Endothelial cell of umbilical vein (primary cell): ENCODE data around the gene DDX54. TPM values are rescaled to one million over a fixed set of nuclear protein-coding genes. Genes with fewer than 3 reads are reported as not detected.

ENCODE experiments used
- BruUV-seq: library from RNA; stranded (reverse); fragments of 400-500 nt; replicated peaks from 2 replicates; lab custom pipeline; 2021; lab: Mats Ljungman, UMichigan
- CTCF ChIA-PET: fragments of 300-600, 350-600 bp; sonication (Branson Sonifier 250); formaldehyde crosslinking; loops from one replicate; lab custom pipeline; 2021; ENCODE audit warnings: antibody characterized with exemption, inconsistent platforms; lab: Charles Lee
- POLR2A ChIA-PET: fragments of 300-600, 350-600 bp; sonication (Branson Sonifier 250); formaldehyde crosslinking; loops from one replicate; lab custom pipeline; 2021; ENCODE audit warnings: antibody characterized with exemption, inconsistent platforms; lab: Charles Lee
- DNase-seq: peaks from one replicate; pipeline ENCODE4 v3.0.0-alpha.2; 2011; ENCODE audit warnings: low read depth, low spot score
- FAIRE-seq: peaks from 2 replicates; lab custom pipeline; 2011; peaks lifted over from hg19 to GRCh38; lab: Jason Lieb, UNC
- H2AFZ ChIP-seq: 2 replicates; pipeline ENCODE4 v1.6.0; 2012; ENCODE audit warnings: low read depth, low read length, control low read depth, inconsistent platforms
- H3K27ac ChIP-seq: 2 replicates; pipeline ENCODE4 v1.5.1; 2011; ENCODE audit warnings: low read depth, mild to moderate bottlenecking, control low read depth, low read length, moderate library complexity; ENCODE audit not compliant: insufficient read depth
- H3K27me3 ChIP-seq, 2 experiments: 2 replicates each; pipeline versions ENCODE4 v1.6.0 to v1.6.1; 2011; ENCODE audit warnings: low read length in 2 of 2, mixed read lengths in 1 of 2; ENCODE audit not compliant: control insufficient read depth in 2 of 2, insufficient read depth in 2 of 2
- H3K36me3 ChIP-seq, 2 experiments: 2 replicates in 1 of 2; 3 replicates in 1 of 2; pipeline ENCODE4 v1.5.1; 2011; ENCODE audit warnings: low read length in 2 of 2, mild to moderate bottlenecking in 1 of 2, moderate library complexity in 1 of 2; ENCODE audit not compliant: control insufficient read depth in 2 of 2, insufficient read depth in 2 of 2; ENCODE audit errors: extremely low read depth in 1 of 2
- H3K4me1 ChIP-seq: 3 replicates; pipeline ENCODE4 v1.5.1; 2011; ENCODE audit warnings: mild to moderate bottlenecking, low read length; ENCODE audit not compliant: control insufficient read depth, insufficient read depth; ENCODE audit errors: extremely low read depth
- H3K4me2 ChIP-seq: 2 replicates; pipeline ENCODE4 v1.6.1; 2011; ENCODE audit warnings: low read length, control low read depth, mixed read lengths; ENCODE audit not compliant: insufficient read depth
- H3K4me3 ChIP-seq, 3 experiments: fragments of 200-600 bp in 1 of 3; sonication (generic), shearing (Covaris generic) in 1 of 3; replicated peaks in 1 of 3; 2 replicates each; pipeline ENCODE4 v1.5.1; 2011 to 2016; ENCODE audit warnings: control low read depth in 3 of 3, low read length in 3 of 3, mild to moderate bottlenecking in 2 of 3, inconsistent platforms in 1 of 3, low read depth in 1 of 3, moderate library complexity in 1 of 3; ENCODE audit not compliant: insufficient read depth in 1 of 3
- H3K79me2 ChIP-seq: 2 replicates; pipeline ENCODE4 v1.6.0; 2012; ENCODE audit warnings: low read length, inconsistent platforms; ENCODE audit not compliant: control insufficient read depth, insufficient read depth
- H3K9ac ChIP-seq: replicated peaks from 2 replicates; pipeline ENCODE3; 2011; ENCODE audit warnings: low read length, control low read depth; ENCODE audit not compliant: insufficient read depth; ENCODE audit errors: extremely low read depth
- H3K9me1 ChIP-seq: replicated peaks from 3 replicates; pipeline ENCODE4 v1.6.0; 2011; ENCODE audit warnings: mild to moderate bottlenecking, low read length; ENCODE audit not compliant: control insufficient read depth, insufficient read depth; ENCODE audit errors: extremely low read depth
- H3K9me3 ChIP-seq: replicated peaks from 2 replicates; pipeline ENCODE4 v1.5.1; 2012; ENCODE audit warnings: low read length, inconsistent platforms; ENCODE audit not compliant: control insufficient read depth, insufficient read depth
- H4K20me1 ChIP-seq: replicated peaks from 2 replicates; pipeline ENCODE3; 2011; ENCODE audit warnings: mild to moderate bottlenecking, low read length; ENCODE audit not compliant: control insufficient read depth, insufficient read depth; ENCODE audit errors: extremely low read depth
- CTCF ChIP-seq, 2 donors: IDR thresholded peaks; 1 replicate in 1 of 2; 2 replicates in 1 of 2; pipeline ENCODE4 v1.5.1; 2011; ENCODE audit warnings: low read length in 2 of 2, mild to moderate bottlenecking in 2 of 2, moderate library complexity in 2 of 2, control low read depth in 1 of 2, inconsistent platforms in 1 of 2, low read depth in 1 of 2; ENCODE audit not compliant: insufficient read depth in 1 of 2; ENCODE audit errors: extremely low read depth in 1 of 2
- EZH2 ChIP-seq: IDR thresholded peaks from 2 replicates; pipeline ENCODE4 v1.6.1; 2012; ENCODE audit warnings: borderline replicate concordance, low read depth, mild to moderate bottlenecking, moderate library complexity, low read length, inconsistent platforms; ENCODE audit not compliant: severe bottlenecking
- FOS ChIP-seq: IDR thresholded peaks from 2 replicates; pipeline ENCODE4 v1.6.1; 2011; ENCODE audit warnings: mild to moderate bottlenecking, low read length, moderate library complexity, borderline replicate concordance; ENCODE audit not compliant: insufficient read depth
- GATA2 ChIP-seq: IDR thresholded peaks from 2 replicates; pipeline ENCODE4 v1.7.0; 2011; ENCODE audit warnings: low read depth, mild to moderate bottlenecking, moderate library complexity, mixed read lengths, low read length; ENCODE audit not compliant: insufficient read length, insufficient read depth
- JUN ChIP-seq: IDR thresholded peaks from 2 replicates; pipeline ENCODE4 v1.6.1; 2011; ENCODE audit warnings: borderline replicate concordance, low read depth; ENCODE audit not compliant: insufficient read length, insufficient read depth
- MAX ChIP-seq: IDR thresholded peaks from 2 replicates; pipeline ENCODE4 v1.6.1; 2011; ENCODE audit not compliant: insufficient read depth, insufficient read length
- MYC ChIP-seq: IDR thresholded peaks from one replicate; pipeline ENCODE4 v1.6.1; 2011; ENCODE audit warnings: mild to moderate bottlenecking, low read depth, low read length
- POLR2A ChIP-seq: IDR thresholded peaks from 2 replicates; pipeline ENCODE4 v1.6.1; 2012; ENCODE audit warnings: low read depth, mild to moderate bottlenecking, control low read depth, low read length
- POLR2AphosphoS5 ChIP-seq: IDR thresholded peaks from 2 replicates; pipeline ENCODE4 v1.6.1; 2012; ENCODE audit warnings: low read depth, mild to moderate bottlenecking, control low read depth, low read length, moderate library complexity; ENCODE audit not compliant: insufficient read depth
- dilution Hi-C: fragments of 300-500 bp; cut with MboI; formaldehyde crosslinking; loops from one replicate; pipeline ENCODE4 v1.15.0; 2019; ENCODE audit warnings: low sequenced_read_pairs; ENCODE audit not compliant: extremely low pct_ligation_motif_present
- intact Hi-C: fragments of 100-400 bp; cut with micrococcal nuclease; formaldehyde crosslinking; loops from one replicate; pipeline ENCODE4 v1.10.0; 2022
- polyA plus RNA-seq, 4 experiments: library from polyadenylated mRNA; depleted of rRNA in 3 of 4; stranded (reverse) in 3 of 4; unstranded in 1 of 4; fragments of >200 nt; gene quantifications; 2 replicates each; pipeline versions ENCODE4 v1.2.1 to v1.2.3, GENCODE V29; 2011 to 2012; ENCODE audit warnings: missing spikeins in 1 of 4
- total RNA-seq: library from RNA; stranded (reverse); gene quantifications from 2 replicates; pipeline ENCODE4 v1.2.3, GENCODE V29; 2021

The DDX54 gene
- total and polyA plus RNA-seq, 2 donors (not counting 3 experiments of a cell fraction or from before 2014, with no cell fraction given) = 54.1 to 90.0 TPM

- no peak overlapping the region for H3K4me2 ChIP-seq
- POLR2A ChIA-PET = interaction anchor here (1.4 kb wide), 1 partner anchor 11 kb away, joined by 5 read pairs; the partner anchor contains the start of gene TPCN1
- no peaks in the 10 kb centered on the region for H3K79me2 ChIP-seq
These were observed 47.0 kb upstream of the DDX54 start for GRCh38 chr12:113232089-113232839.

More at GRCh38 chr12:113232089-113232839, 47.0 kb upstream of the DDX54 start:
- H3K4me3 ChIP-seq = no peak overlapping the region
- H4K20me1 ChIP-seq = no peaks in the 10 kb centered on the region
- H3K9me1 ChIP-seq = no peaks in the 10 kb centered on the region
- peaks cover 39% of the 10 kb centered on the region for H3K4me1 ChIP-seq
- FAIRE-seq = no peak
- no peak overlapping the region for H3K9ac ChIP-seq
- peak overlapping the region; percentile 62 for H3K27ac ChIP-seq
- no peak for DNase-seq
- TSS peak; percentile 81 for BruUV-seq
- H3K27me3 ChIP-seq = no peaks in the 10 kb centered on the region
- H2AFZ ChIP-seq = no peak overlapping the region
- H3K36me3 ChIP-seq = peaks cover 0 to 15% of the 10 kb centered on the region in 2 experiments
- CTCF ChIA-PET = interaction anchor here (1.4 kb wide), 1 partner anchor 9 kb away, joined by 3 read pairs; no protein-coding TSS in a partner anchor
- H3K9me3 ChIP-seq = no peaks in the 10 kb centered on the region
- no peak for TF ChIP-seq POLR2A
- no peak for TF ChIP-seq CTCF (IDR thresholded peaks at IDR 0.05; ENCODE audit: extremely low read depth in 1 of 2, insufficient read depth in 1 of 2, low read depth in 1 of 2, low read length in 2 of 2)
- no peak for TF ChIP-seq MYC
- no peak for TF ChIP-seq EZH2
- no peak for TF ChIP-seq POLR2AphosphoS5
- TF ChIP-seq FOS = no peak
- no peak for TF ChIP-seq JUN
- no peak for TF ChIP-seq GATA2
- TF ChIP-seq MAX = no peak
- intact Hi-C loops = no loop called here
- dilution Hi-C loops = no loop called here
